Renal cortical epithelial cell (primary cell): Measurements from ENCODE around the gene SPOCD1. TPM values are rescaled to one million over a fixed set of nuclear protein-coding genes. Genes with fewer than 3 reads are reported as not detected.

Experiments used
- DNase-seq: peaks from one replicate; pipeline ENCODE4 v3.0.0-alpha.2; 2011; ENCODE audit warnings: low read depth
- total RNA-seq: library from RNA; depleted of rRNA; stranded (reverse); fragments of >200 nt; gene quantifications from 2 replicates; pipeline ENCODE4 v1.2.3, GENCODE V29; 2014

The SPOCD1 gene
- 5.0 and 8.0 TPM in 2 replicates for total RNA-seq

DNA sequence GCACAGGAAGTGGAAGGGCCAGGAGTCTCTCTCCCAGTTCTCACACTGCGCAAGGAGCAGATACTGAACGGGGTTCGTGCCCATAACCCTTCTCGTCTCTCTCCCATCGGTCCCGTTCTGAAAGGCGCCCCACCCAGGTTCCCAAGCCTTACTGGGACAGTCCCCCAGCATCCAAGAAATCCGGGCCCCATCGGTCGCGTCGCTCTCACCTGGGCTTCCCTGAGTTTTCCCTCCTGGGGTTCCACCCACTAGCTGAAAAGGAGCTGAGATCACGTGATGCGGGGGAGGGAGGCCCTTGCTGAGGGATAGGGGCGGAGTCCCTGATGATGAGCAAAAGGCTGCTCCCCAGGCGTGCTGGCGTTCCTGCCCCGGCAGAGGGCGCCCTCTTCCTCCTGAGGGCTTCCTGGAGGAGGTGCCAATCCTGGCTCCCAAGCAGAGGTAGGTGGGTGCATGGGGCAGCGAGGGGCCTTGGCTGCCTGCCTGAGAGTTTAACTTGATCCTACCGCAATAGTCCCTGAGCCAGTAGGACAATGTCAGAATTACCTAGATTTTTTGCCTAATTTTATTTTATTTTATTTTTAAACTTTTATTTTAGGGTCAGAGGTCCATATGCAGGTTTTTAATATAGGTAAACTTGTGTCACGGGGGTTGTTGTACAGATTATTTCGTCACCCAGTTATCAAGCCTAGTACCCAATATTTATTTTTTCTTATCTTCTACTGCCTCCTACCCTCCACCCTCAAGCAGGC, at the start of gene SPOCD1:
TSS of gene SPOCD1 (minus strand) at position 271 of the 749 bp plus-strand sequence. CDS start 689 bp downstream, outside the sequence.
- DNase-seq = peak; percentile 66

DNA sequence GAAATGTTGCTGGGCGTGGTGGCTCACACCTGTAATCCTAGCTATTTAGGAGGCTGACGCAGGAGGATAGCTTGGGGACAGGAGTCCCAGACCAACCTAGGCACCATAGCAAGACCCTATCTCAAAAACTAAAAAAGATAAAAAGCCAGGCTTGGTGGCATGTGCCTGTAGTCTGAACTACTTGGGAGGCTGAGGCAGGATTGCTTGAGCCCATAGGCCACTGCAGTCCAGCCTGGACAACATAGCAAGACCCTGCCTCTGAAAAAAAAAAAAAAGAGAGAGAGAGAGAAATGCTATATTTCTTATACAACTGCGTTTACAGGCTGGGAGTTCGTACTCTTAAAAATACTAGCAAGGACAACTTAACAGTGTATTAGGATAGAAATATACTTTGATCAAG, 46.2 kb upstream of the SPOCD1 start:
- no peak for DNase-seq

- no peak for DNase-seq
Measured at GRCh38 chr1:31861346-31861745, 45.5 kb upstream of the SPOCD1 start.

GRCh38 chr1:31860581-31860980, 44.8 kb upstream of the SPOCD1 start:
- DNase-seq = no peak

DNA sequence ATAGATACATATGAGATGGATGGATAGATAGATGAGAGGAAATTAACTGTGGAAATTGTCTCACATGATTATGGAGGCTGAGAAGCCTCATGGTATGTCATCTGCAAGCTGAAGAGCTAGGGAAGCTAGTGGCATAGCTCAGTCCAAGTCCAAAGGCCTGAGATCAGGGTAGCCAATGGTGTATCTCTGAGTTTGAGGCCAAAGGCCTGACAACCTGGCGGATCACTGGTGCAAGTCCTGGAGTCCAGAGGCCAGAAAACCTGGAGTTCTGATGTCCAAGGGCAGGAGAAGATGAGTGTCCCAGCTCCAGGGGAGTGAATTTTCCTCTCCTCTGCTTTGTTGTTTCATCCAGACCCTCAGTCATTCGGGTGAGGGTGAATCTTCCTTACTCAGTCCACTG, 43.9 kb upstream of the SPOCD1 start:
- DNase-seq = no peak

- DNase-seq = no peak
Measured at GRCh38 chr1:31859044-31859443, 43.2 kb upstream of the SPOCD1 start.

GRCh38 chr1:31857863-31858262, 42.0 kb upstream of the SPOCD1 start:
- DNase-seq = no peak

DNA sequence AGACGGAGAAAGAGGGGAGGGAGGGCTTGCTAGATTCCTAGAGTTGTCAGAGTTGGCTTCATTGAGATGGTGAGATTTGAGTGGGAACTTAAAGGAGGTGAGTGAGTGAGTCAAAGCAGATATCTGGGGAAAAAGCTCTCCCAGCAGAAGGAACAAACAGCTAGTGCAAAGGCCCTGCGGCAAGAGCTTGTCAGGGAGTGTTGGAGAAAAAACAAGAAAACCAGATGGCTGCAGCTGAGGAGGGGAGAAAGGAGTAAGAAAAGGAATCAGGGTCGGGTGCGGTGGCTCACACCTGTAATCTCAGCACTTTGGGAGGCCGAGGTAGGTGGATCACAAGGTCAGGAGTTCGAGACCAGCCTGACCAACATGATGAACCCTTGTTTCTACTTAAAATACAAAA, 40.3 kb upstream of the SPOCD1 start:
- no peak for DNase-seq

DNA sequence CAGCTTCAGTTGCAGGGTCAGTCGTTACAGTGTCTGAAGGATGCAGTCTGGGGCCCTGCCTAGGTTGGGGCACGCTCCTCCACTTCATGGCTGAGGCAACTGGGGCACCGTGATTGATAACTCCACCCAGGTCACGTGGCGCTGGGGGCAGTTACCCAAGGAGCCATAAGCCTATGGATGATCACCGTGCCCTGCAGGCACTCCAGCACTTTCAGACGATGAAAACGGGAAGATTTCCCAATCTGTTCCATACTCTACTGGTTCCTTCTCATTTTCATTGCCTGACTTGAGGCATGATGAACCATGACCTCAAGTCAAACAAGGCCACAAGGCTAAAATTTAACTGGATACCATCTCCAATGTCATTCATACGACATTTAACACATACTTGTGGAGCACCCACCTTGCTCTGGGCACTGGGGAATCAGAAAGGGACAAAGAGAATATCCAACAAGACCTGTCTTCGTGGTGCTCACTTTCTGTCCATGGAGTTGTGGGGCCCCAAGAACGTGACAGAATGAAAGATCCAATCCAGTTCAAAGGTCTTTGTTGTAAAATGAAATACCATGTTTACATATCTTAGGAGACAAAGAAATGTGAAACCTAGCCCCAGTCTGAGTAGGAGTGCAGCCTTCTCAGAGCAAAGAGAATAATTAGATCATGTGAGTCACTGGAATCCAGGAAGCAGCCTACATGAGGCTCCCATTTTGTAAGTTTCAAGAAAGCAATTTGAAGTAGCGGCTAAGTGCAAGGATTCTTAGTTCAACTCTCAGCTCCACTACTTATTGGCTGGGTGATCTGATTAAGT, 39.4 kb upstream of the SPOCD1 start:
- peak; percentile 81 for DNase-seq

GRCh38 chr1:31849653-31850052, 33.8 kb upstream of the SPOCD1 start:
- DNase-seq = no peak

GRCh38 chr1:31848381-31848897, 32.6 kb upstream of the SPOCD1 start:
- no peak for DNase-seq

DNA sequence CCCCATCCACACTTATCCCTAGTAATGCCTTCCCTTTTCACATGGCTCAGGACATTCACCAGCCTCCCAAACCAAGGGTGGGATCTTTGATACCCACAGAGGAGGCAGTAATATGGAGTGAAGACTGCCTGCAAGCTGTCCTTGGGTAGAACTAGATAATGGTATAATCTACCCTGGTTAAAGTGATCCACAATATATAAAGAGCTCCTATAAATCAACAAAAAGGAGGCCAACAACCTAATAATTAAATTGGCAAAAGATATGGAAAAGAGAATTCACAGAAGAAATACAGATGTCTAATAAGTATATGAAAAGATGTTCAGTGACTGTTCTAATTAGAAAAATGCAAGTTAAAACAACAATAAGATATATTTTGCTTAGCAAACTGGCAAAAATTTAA, 30.7 kb upstream of the SPOCD1 start:
- no peak for DNase-seq

DNA sequence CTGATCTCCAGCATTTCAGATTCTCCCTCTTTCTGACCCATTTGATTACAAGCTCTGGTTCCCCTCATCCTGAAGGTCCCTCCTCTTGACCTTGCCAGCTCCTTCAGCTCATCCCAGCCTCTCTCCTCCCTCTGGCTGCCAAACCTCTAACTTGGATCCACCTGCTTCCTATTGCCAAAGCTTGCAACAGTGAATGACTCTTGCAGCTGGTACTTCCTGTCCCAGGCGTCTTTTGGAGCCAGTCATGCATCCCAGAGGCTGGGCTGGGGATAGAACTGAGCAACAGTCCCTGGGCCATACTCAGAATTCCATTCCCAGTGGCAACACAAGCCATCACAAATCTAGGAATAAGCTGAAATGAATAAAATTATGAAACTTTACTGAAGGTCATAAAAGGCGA, 27.7 kb upstream of the SPOCD1 start:
- DNase-seq = peak; percentile 77

DNA sequence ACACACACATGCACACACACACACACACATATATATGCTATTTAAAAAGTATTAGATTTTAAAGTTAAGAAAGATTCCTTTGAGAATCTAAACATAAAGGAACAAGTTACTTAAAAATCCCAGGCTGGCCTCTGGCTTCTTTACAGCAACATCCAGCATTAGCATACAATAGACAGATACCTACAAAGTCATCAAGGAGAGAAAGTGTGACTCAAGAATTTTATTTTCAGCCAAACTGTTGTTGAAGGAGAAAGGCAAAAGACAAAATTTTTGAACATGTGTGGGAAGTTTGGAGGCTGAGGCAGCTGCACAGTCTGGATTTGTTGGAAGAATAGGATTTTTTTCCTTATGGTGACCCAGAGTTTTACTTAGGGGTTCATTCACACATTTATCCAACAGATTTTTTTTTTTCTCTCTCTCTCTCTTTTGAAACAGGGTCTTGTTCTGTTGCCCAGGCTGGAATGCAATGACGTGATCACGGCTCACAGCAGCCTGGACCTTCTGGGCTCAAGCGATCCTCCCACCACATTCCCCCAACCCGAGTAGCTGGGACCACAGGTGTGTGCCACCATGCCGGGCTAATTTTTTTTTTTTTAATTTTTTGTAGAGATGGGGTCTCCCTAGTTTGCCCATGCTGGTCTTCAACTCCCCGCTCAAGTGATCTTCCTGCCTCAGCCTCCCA, 24.0 kb upstream of the SPOCD1 start:
- DNase-seq = peak; percentile 29

DNA sequence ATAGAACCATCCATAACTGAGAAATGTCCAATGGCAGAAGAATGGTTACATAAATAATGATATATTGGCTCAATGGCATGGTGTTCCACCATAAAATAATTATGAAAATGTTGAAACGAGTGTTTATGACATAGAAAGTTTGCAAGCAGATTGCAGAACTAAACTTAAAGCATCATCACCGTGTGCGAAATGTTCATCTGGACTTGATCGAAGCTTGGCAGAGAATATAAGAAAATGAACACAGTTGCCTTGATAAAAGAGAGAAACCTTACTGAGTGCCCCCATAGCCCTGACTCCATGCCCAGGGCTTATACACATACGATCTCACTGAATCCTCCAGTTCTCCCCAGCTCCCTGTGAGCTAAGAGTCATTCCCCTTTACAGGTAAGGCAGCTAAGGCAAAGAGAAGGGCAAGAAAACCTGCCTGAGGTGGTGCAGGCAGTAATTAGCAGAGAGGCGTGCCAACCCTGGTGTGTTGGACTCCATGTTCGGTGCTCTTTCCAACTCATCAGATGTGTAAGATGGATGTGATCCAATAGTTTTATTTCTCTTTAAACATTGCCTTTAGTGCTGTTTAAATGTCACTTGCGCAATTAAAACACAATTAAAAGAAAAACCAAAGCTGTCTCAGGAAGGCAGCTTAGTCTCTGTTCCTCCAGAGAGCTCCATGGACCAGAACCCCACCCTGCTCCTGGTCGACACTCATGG, 21.8 kb upstream of the SPOCD1 start:
- DNase-seq = no peak

DNA sequence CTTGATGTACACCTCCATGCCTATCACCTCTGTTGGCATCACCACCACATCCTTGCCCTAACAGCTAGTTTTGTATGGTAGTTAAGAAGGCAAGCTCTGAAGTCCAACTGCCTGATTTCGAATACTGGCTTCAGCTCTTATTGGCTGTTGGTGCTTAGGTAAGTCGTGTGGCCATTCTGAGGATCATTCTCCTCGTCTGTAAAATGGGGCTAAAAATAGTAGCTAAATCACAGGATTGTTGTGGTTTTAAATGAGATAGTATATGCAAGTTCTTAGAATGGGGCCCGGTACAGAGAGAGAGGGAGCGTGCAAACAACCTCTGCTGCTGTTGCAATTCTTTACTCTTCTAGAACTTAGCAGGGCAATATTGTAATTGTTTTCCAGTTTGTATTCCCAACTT, 20.8 kb upstream of the SPOCD1 start:
- no peak for DNase-seq

- DNase-seq = no peak
Measured at GRCh38 chr1:31835415-31835814, 19.6 kb upstream of the SPOCD1 start.

GRCh38 chr1:31834501-31834900, 18.7 kb upstream of the SPOCD1 start:
- DNase-seq = no peak

- DNase-seq = peak; percentile 58
Measured at GRCh38 chr1:31831397-31832378, 15.9 kb upstream of the SPOCD1 start.

- DNase-seq = no peak
Measured at GRCh38 chr1:31830511-31830910, 14.7 kb upstream of the SPOCD1 start.
